Mesothelial cell of epicardium (in vitro differentiated cells): Measurements from ENCODE around the gene RFNG. TPM values are rescaled to one million over a fixed set of nuclear protein-coding genes. Genes with fewer than 3 reads are reported as not detected.

Experiments
- DNase-seq, 2 experiments: peaks; one replicate each; pipeline ENCODE4 v3.0.0; 2021; ENCODE audit warnings: low spot score in 2 of 2; ENCODE audit not compliant: unreplicated experiment in 2 of 2
- H3K27ac Mint-ChIP-seq: 2 replicates; pipeline ENCODE4 v1.8.0; 2021; ENCODE audit warnings: mixed read lengths
- H3K27me3 Mint-ChIP-seq: 2 replicates; pipeline ENCODE4 v1.8.0; 2021; ENCODE audit warnings: low read depth, mixed read lengths
- H3K36me3 Mint-ChIP-seq: 2 replicates; pipeline ENCODE4 v1.8.0; 2021; ENCODE audit warnings: mixed read lengths
- H3K4me1 Mint-ChIP-seq: 2 replicates; pipeline ENCODE4 v1.8.0; 2021; ENCODE audit warnings: mixed read lengths
- H3K4me3 Mint-ChIP-seq: 2 replicates; pipeline ENCODE4 v1.8.0; 2021; ENCODE audit warnings: mild to moderate bottlenecking, moderate library complexity, mixed read lengths
- H3K9me3 Mint-ChIP-seq: 2 replicates; pipeline ENCODE4 v1.8.0; 2021; ENCODE audit warnings: mixed read lengths
- CTCF ChIP-seq: fragments of 200-600 bp; sonication (generic); IDR thresholded peaks from one replicate; pipeline ENCODE4 v1.5.0; 2021; ENCODE audit warnings: antibody characterized with exemption; ENCODE audit not compliant: unreplicated experiment
- total RNA-seq: library from RNA; stranded (reverse); gene quantifications from 3 replicates; pipeline ENCODE4 v1.2.1, GENCODE V29; 2021

RFNG gene
- total RNA-seq, 1 donor from 2014 or later, result 57.3 TPM

DNA sequence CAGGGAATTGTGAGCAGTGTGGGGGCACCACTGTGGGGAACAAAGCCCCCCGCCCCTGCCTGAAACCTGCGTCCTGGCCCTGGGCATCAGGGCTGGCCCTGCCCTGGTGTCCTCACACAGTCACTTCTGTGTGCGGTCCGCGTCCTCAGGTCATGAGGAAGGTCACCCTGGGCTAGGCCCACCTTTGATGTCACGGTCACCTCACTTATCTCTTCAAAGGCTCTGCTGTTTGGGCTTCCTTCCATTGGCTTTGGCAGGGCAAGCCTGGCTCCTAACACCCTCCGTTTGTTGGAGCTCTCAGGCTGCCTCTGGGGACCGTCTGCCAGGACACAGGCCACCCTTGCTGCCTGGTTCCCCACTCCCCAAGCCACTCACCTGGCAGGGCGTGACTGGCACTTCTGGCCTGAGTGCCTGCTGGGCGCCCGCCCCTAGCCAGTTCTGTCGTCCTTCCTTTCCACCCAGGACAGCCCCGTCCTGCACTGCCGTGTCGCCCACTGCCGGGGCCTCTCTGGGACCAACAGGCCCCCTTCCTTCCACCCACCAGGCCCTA, 37.8 kb downstream of the RFNG start:
- no peak for DNase-seq
- no peaks in the 10 kb centered on the region for H3K27me3 Mint-ChIP-seq
- no peak overlapping the region for H3K4me3 Mint-ChIP-seq
- H3K27ac Mint-ChIP-seq, result no peak overlapping the region
- no peaks in the 10 kb centered on the region for H3K36me3 Mint-ChIP-seq
- TF ChIP-seq CTCF, result no peak
- no peaks in the 10 kb centered on the region for H3K9me3 Mint-ChIP-seq
- peaks cover 9% of the 10 kb centered on the region for H3K4me1 Mint-ChIP-seq

- Mint-ChIP-seq H3K4me3 (no peak overlapping the region), H3K9me3 (no peaks in the 10 kb centered on the region), H3K27ac (no peak overlapping the region), H3K4me1 (peaks cover 4% of the 10 kb centered on the region), H3K27me3 (no peaks in the 10 kb centered on the region), H3K36me3 (no peaks in the 10 kb centered on the region)
- TF ChIP-seq CTCF, result no peak
- no peak for DNase-seq
These were observed 38.3 kb downstream of the RFNG start for GRCh38 chr17:82013341-82013740.

GRCh38 chr17:82012640-82013295, 38.8 kb downstream of the RFNG start:
- H3K27ac Mint-ChIP-seq, result no peak overlapping the region
- H3K9me3 Mint-ChIP-seq, result no peaks in the 10 kb centered on the region
- H3K4me3 Mint-ChIP-seq, result no peak overlapping the region
- no peak for DNase-seq
- peaks cover 4% of the 10 kb centered on the region for H3K4me1 Mint-ChIP-seq
- H3K36me3 Mint-ChIP-seq, result no peaks in the 10 kb centered on the region
- no peaks in the 10 kb centered on the region for H3K27me3 Mint-ChIP-seq
- TF ChIP-seq CTCF, result no peak

DNA sequence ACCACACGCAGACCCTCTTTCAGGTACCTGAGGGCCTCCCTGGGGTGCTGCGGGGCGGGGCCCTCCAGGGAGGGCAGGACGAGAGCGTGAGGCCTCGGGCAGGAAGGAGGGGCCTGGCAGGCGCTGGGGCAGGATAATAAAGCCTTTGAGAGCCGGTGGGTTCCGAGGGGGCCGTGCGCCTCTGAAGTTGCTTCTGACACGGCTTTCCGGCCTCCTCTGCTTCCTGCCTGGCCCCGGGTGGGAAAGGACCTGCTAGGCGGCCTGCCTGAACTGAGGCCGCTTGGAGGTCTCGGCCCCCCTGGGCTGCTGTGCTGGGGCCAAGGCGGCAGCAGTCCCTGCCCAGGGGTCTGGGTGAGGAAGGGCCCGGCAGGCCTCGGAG, 39.4 kb downstream of the RFNG start:
- H3K27ac Mint-ChIP-seq, result no peak overlapping the region

DNA sequence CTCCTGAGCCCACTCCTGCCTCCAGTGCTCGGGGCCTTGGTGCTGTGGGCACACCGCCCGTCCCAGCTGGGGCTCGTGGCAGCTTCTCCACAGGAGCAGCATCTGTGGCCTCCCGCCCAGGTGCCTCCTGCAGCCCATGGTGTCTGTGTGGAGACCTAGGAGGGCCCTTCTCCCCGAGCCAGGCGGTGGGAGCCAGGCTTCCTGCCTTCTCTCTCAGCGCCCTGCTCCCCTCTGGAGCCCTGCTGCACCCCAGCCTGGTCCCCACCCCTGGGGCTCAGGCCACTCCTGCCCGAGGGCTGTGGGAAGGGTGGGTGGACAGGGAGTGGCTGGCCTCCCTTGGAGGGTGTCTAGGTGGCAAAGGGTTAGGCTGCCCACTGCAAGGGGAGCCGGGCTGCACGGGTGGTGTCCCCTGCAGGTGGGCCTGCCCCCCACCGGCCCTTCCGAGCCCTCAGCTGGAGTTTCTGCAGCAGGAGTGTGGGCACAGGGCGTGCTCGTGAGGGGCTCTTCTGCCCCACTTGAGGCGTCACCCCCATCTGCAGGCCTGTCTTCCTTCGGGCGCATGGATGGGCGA, 39.9 kb downstream of the RFNG start:
- no peak for TF ChIP-seq CTCF
- Mint-ChIP-seq H3K9me3 (no peaks in the 10 kb centered on the region), H3K4me3 (no peak overlapping the region), H3K27me3 (no peaks in the 10 kb centered on the region), H3K27ac (no peak overlapping the region), H3K4me1 (peaks cover 4% of the 10 kb centered on the region), H3K36me3 (no peaks in the 10 kb centered on the region)
- DNase-seq, result no peak

More for the DNA sequence above, 39.4 kb downstream of the RFNG start:
- TF ChIP-seq CTCF, result no peak
- Mint-ChIP-seq H3K36me3 (no peaks in the 10 kb centered on the region), H3K4me3 (no peak overlapping the region), H3K4me1 (peaks cover 4% of the 10 kb centered on the region), H3K9me3 (no peaks in the 10 kb centered on the region), H3K27me3 (no peaks in the 10 kb centered on the region)
- no peak for DNase-seq
